OCI-LY3 (cell line): ENCODE data around the gene ALKBH7.

Experiments used
- CTCF ChIP-seq: fragments of 200-600, 300-600 bp; sonication (generic); IDR thresholded peaks from 2 replicates; pipeline ENCODE4 v1.5.1; 2014; ENCODE audit warnings: antibody characterized with exemption, low read length, low read depth
- EZH2phosphoT487 ChIP-seq: fragments of 200-600 bp; shearing (Covaris generic); IDR thresholded peaks from 2 replicates; pipeline ENCODE4 v1.6.1; 2018; ENCODE audit warnings: antibody characterized with exemption, mixed run types, low read depth

- TF ChIP-seq CTCF = no peak
- no peak for TF ChIP-seq EZH2phosphoT487
These were observed 45.8 kb upstream of the ALKBH7 start for GRCh38 chr19:6326815-6327214.
